HFFc6 (cell line): ENCODE measurements around the gene PTPRN2. TPM values are rescaled to one million over a fixed set of nuclear protein-coding genes. Genes with fewer than 3 reads are reported as not detected.

Experiments
- DNase-seq: peaks from one replicate; pipeline ENCODE4 v3.0.0-alpha.2; 2018
- H3K27ac Mint-ChIP-seq: 2 replicates; pipeline ENCODE4 v1.8.0; 2020; ENCODE audit warnings: mild to moderate bottlenecking, mixed read lengths
- H3K27me3 Mint-ChIP-seq: 2 replicates; pipeline ENCODE4 v1.8.0; 2021; ENCODE audit warnings: mild to moderate bottlenecking, moderate library complexity, mixed read lengths; ENCODE audit not compliant: insufficient read depth
- H3K36me3 Mint-ChIP-seq: 2 replicates; pipeline ENCODE4 v1.8.0; 2021; ENCODE audit warnings: low read depth, mixed read lengths
- H3K4me1 Mint-ChIP-seq: 2 replicates; pipeline ENCODE4 v1.8.0; 2020; ENCODE audit warnings: low read depth, mixed read lengths
- H3K4me3 Mint-ChIP-seq: 2 replicates; pipeline ENCODE4 v1.8.0; 2020; ENCODE audit warnings: mild to moderate bottlenecking, moderate library complexity, mixed read lengths
- H3K9me3 Mint-ChIP-seq: 2 replicates; pipeline ENCODE4 v1.8.0; 2020; ENCODE audit warnings: mild to moderate bottlenecking, mixed read lengths
- total RNA-seq, 6 experiments: library from RNA; stranded (reverse); fragmentation: NEBNext Ultra II Directional; extraction: Animal tissue kit (Norgen Biotek cat#: 25700); gene quantifications; 2 replicates in 1 of 6; 3 replicates in 5 of 6; pipeline ENCODE4 v1.2.3, GENCODE V29; 2021
- TF ChIP-seq, protein P1 (sequence below): fragments of 200-600 bp; sonication (generic); IDR thresholded peaks from 2 replicates; pipeline ENCODE4 v1.5.0; 2021; ENCODE audit warnings: antibody characterized with exemption, mild to moderate bottlenecking

The PTPRN2 gene
- total RNA-seq, 6 experiments from 2014 or later, result 0.05 to 0.27 (median 0.23) TPM

DNA sequence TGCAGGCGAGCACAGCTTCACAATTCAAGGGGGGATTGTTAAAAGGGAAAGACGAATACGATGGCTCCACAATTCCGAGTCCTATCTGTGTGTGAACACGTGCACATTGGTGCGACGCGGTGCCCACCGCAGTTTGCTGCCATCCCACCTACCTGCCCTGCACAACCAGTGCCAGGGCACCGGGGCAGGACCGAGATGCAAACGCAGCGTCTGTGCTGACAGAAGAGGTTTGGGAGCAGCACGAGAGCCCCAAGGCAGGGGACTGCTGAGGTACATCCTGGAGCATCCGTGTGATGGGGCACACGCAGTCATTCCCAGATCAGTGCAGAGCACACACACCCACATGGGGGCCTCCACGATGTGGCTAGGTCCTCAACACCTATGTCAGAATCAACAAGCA lies 1029.6 kb downstream of the PTPRN2 start:
- Mint-ChIP-seq H3K36me3 (no peaks in the 10 kb centered on the region; the same call in 1 of the 2 replicates), H3K27me3 (no peaks in the 10 kb centered on the region; the same call in 1 of the 2 replicates), H3K4me1 (no peaks in the 10 kb centered on the region), H3K4me3 (no peak overlapping the region), H3K9me3 (peaks cover 20% of the 10 kb centered on the region; the same call in 1 of the 2 replicates), H3K27ac (no peak overlapping the region)
- DNase-seq, result no peak
- TF ChIP-seq, protein P1, sequence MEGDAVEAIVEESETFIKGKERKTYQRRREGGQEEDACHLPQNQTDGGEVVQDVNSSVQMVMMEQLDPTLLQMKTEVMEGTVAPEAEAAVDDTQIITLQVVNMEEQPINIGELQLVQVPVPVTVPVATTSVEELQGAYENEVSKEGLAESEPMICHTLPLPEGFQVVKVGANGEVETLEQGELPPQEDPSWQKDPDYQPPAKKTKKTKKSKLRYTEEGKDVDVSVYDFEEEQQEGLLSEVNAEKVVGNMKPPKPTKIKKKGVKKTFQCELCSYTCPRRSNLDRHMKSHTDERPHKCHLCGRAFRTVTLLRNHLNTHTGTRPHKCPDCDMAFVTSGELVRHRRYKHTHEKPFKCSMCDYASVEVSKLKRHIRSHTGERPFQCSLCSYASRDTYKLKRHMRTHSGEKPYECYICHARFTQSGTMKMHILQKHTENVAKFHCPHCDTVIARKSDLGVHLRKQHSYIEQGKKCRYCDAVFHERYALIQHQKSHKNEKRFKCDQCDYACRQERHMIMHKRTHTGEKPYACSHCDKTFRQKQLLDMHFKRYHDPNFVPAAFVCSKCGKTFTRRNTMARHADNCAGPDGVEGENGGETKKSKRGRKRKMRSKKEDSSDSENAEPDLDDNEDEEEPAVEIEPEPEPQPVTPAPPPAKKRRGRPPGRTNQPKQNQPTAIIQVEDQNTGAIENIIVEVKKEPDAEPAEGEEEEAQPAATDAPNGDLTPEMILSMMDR, result no peak

DNA sequence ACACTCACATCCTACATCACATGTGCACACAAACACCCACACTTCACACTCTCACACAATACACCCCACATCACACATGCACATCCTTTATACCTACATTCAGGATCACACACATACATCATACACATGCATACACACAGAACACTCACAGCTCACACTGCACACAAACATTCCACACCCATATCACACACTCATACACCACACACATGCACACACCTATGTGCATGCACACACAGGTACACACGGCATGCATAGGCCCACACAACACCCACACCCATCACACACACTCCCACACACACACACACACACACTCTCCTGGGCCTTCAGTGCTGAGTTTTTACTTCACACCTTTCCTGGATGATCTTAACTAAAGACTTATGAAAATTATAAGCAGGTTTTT lies 1030.4 kb downstream of the PTPRN2 start:
- Mint-ChIP-seq H3K27me3 (peaks cover 2% of the 10 kb centered on the region), H3K9me3 (peaks cover 26% of the 10 kb centered on the region; the same call in 1 of the 2 replicates), H3K36me3 (no peaks in the 10 kb centered on the region; the same call in 1 of the 2 replicates), H3K4me3 (no peak overlapping the region), H3K27ac (no peak overlapping the region), H3K4me1 (no peaks in the 10 kb centered on the region)
- DNase-seq, result no peak
- TF ChIP-seq, protein P1, result no peak

DNA sequence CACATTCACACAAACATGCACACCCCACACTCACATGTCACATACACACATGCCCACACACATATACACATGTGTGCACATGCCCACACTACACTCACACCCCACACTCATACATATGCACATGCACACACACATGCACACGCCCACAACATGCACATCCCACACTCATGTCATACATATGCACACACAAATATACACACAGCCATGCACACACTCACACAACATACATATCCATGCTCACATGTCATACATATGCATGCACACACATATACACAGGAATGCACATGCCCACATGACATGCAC lies 1031.0 kb downstream of the PTPRN2 start:
- TF ChIP-seq, protein P1, result no peak
- Mint-ChIP-seq H3K27me3 (peaks cover 2% of the 10 kb centered on the region), H3K9me3 (peaks cover 26% of the 10 kb centered on the region; the same call in 1 of the 2 replicates), H3K27ac (no peak overlapping the region), H3K4me3 (no peak overlapping the region), H3K36me3 (no peaks in the 10 kb centered on the region; the same call in 1 of the 2 replicates), H3K4me1 (no peaks in the 10 kb centered on the region)
- DNase-seq, result no peak

DNA sequence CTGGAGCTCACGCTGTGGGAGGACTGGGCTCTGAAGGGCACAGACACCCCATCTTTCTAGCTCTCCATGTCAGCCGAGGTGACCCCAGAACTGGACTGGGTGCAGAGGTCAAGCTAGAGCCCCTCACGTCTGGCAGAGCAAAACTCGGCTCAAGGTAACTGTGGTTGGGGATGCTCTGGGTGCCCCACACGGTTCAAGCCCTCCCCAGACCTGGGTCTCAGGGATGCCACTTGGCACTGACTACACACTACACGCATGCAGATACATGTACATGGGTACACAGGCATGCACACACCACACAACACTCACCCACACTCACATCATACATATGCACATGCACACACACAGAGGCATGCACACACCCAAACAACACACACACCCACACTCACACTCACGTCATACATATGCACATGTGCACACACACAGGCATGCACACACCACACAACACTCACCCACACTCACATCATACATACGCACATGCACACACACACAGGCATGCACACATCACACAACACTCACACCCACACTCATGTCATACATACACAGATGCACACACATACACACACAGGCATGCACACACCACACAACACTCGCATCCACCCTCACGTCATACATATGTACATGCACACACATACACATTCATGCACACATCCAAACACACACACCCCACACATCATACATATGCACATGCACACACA lies 1031.5 kb downstream of the PTPRN2 start:
- no peak for DNase-seq
- Mint-ChIP-seq H3K27me3 (peaks cover 2% of the 10 kb centered on the region), H3K9me3 (peaks cover 26% of the 10 kb centered on the region; the same call in 1 of the 2 replicates), H3K27ac (no peak overlapping the region), H3K4me3 (no peak overlapping the region), H3K4me1 (no peaks in the 10 kb centered on the region), H3K36me3 (no peaks in the 10 kb centered on the region; the same call in 1 of the 2 replicates)
- TF ChIP-seq, protein P1, result no peak

DNA sequence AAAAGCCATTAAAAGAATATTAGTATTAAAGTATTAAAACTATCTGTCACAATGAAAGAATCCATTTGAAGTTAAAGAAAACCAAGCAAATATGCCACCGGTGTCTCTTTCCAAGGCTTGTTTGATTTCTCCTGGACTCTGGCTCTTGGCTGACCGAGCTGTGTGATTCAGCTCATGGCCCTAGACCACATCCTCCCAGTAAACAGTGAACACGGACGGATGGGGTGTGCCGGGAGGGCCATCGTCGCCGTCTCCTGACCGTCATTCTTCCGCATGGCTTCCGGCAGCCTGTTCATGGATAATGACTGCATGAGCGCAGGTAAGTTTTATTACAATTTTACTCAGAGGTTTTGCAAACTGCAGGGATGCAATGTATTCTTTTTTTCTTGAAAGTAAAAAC lies 1032.3 kb downstream of the PTPRN2 start:
- Mint-ChIP-seq H3K9me3 (peaks cover 22% of the 10 kb centered on the region; the same call in 1 of the 2 replicates), H3K27me3 (peaks cover 2% of the 10 kb centered on the region), H3K27ac (no peak overlapping the region), H3K4me3 (no peak overlapping the region), H3K4me1 (no peaks in the 10 kb centered on the region), H3K36me3 (no peaks in the 10 kb centered on the region; the same call in 1 of the 2 replicates)
- DNase-seq, result no peak
- TF ChIP-seq, protein P1, result no peak
